DOHH2 (cell line): ENCODE measurements around the gene PGPEP1.

Source experiments
- EZH2phosphoT487 ChIP-seq: fragments of 200-600 bp; sonication (generic); IDR thresholded peaks from 2 replicates; pipeline ENCODE4 v1.6.1; 2017; ENCODE audit warnings: borderline replicate concordance, mild to moderate bottlenecking, antibody characterized with exemption, low read length, moderate library complexity, mixed read lengths
- TF ChIP-seq, protein P1 (sequence below): fragments of 200-600 bp; sonication (generic); IDR thresholded peaks from one replicate; pipeline ENCODE4 v1.5.1; 2014; ENCODE audit warnings: antibody characterized with exemption, mild to moderate bottlenecking, low read depth, low read length; ENCODE audit not compliant: poor library complexity, severe bottlenecking

DNA sequence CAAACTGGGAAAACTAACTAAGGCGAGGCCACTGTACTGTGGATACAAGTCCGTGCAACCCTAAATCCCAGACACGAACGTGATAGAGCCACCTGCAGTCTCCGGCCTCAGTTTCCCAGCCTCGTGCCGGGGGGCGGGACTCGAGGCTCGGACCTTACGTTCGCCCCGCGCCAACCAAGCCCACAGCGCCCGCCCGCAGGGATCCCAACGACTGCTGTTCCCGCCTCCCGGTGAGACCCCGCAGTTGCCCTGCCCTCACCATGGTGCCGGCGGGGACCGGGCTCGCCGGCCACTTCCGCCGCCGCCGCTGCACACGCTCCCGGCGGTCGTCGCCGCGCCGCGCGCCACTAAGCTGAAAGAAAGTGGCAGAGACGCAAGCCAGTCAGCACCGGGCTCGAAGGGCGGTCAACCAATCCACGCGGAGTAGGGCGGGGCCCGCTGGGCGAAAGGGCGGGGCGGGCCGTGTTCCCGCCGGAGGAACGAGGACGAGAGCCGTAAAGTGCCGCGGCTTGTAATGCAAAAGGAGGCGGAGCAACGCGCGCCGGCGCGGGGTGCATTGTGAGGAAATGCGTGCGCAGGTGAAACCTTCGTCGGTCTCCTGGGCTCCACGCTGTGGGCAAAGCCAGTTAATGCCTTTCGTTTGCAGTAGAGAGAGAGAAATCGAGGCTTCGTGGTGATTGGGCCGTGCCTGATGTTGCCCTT is 17.5 kb upstream of the PGPEP1 start, which contains the start of gene LSM4:
- TF ChIP-seq, protein P1, sequence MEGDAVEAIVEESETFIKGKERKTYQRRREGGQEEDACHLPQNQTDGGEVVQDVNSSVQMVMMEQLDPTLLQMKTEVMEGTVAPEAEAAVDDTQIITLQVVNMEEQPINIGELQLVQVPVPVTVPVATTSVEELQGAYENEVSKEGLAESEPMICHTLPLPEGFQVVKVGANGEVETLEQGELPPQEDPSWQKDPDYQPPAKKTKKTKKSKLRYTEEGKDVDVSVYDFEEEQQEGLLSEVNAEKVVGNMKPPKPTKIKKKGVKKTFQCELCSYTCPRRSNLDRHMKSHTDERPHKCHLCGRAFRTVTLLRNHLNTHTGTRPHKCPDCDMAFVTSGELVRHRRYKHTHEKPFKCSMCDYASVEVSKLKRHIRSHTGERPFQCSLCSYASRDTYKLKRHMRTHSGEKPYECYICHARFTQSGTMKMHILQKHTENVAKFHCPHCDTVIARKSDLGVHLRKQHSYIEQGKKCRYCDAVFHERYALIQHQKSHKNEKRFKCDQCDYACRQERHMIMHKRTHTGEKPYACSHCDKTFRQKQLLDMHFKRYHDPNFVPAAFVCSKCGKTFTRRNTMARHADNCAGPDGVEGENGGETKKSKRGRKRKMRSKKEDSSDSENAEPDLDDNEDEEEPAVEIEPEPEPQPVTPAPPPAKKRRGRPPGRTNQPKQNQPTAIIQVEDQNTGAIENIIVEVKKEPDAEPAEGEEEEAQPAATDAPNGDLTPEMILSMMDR, result peak; percentile 44
- TF ChIP-seq EZH2phosphoT487, result no peak
